HG02763 (cell line): ENCODE measurements around the gene SLC1A6.
"Not testable (repeated sequence)": the region's sequence is repeated elsewhere in the genome, so short reads cannot be mapped to it uniquely, and the experiment has no call there.

Source experiments
- ATAC-seq: cut with Tn5 transposase; IDR thresholded peaks from one replicate; pipeline ENCODE4 v1.9.1; 2021; ENCODE audit warnings: mild to moderate bottlenecking, moderate library complexity; ENCODE audit not compliant: unreplicated experiment

SLC1A6 gene

DNA sequence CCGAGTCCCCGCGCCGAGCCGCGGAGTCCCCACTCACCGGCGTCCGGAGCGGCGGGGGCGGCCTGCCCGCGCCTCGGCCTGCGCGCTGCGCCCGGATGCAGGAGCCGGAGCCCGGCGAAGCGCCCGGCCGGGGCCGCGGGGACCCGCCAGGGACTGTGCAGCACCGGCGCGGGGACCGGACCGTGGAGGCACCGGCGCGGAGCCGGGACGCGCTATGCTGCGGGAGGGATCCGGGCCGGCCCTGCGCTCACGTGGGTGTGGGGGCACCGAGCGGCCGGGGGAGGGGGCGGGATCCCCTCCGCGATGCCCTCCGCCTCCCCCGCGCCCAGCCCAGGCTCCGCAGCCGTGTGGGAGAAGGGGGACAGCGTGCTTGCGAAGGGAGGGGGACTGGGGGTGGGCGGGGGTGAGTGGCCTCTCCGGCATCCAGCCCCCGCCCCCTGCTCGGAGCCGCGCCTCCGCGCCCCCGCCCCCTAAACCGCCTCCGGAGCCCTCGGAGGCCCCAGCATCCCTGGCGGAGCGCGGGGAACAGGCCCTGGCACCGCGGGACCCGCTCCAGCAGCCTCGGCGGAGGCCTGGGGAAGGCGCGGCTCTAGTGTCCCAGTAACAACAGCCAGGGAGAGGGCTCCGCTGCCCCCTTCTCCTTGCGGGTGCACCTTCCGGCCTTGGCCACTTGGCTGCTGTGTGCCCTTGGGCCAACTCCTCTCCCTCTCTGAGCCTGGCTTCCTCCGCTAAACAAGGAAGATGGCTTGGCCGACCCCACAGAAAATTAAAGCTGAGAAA is at the start of gene SLC1A6:
Gene SLC1A6 (minus strand): TSS at position 389 of the 780 bp plus-strand sequence. CDS start 6,954 bp downstream, outside the sequence.
- ATAC-seq = no peak

DNA sequence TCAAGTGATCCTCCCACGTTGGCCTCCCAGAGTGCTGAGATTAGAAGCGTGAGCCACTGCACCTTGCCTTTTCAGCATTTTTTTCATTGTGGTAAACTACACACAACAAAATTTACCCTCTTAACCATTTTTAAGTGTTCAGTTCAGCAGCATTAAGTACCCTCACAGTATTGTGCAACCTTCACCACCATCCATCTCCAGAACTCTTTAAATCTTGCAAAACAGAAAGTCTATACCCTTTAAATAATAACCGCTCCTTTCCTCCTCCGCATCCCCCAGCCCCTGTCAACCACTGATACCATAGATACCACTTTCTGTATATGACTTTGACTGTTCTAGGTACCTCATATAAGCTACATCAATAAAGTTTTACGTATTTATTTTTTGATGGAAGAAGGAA is 48.8 kb upstream of the SLC1A6 start:
- ATAC-seq = no peak

DNA sequence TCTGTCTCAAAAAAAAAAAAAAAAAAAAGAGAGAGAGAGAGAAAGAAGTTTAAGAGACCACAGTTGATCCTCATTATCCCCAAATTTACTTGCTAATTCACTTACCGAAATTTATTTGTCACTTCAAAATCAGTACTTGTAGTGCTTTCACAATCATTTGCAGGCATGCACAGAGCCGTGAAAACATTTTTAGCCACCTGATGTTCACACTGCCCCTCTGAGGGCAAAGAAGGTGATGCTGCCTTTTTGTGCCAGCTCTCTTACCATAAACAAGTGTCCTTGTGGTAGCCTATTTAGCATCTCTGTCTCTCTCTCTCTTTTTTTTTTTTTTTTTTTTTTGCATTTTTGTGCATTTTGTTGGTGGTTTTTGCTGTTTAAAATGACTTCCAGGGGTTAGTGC is 45.6 kb upstream of the SLC1A6 start:
- no peak for ATAC-seq

DNA sequence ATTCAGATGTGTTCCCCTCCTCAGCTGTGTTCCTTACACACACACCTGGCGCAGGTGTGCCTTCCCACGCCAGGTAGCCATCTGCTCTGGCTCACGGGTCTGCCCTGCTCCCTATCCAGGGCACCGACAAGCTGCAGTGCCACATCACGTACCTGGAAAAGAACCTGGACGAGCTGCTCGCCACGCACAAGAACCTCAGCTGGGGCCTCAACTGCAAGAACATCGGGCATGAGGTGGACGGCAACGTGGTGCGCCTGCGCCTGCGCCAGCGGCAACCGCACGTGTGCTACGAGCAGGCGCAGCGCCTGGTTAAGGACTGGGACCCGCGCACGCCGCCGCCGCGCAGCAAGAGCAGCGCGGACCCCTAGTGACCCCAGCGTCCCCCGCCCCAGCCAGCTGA is 43.1 kb upstream of the SLC1A6 start:
- ATAC-seq = no peak

DNA sequence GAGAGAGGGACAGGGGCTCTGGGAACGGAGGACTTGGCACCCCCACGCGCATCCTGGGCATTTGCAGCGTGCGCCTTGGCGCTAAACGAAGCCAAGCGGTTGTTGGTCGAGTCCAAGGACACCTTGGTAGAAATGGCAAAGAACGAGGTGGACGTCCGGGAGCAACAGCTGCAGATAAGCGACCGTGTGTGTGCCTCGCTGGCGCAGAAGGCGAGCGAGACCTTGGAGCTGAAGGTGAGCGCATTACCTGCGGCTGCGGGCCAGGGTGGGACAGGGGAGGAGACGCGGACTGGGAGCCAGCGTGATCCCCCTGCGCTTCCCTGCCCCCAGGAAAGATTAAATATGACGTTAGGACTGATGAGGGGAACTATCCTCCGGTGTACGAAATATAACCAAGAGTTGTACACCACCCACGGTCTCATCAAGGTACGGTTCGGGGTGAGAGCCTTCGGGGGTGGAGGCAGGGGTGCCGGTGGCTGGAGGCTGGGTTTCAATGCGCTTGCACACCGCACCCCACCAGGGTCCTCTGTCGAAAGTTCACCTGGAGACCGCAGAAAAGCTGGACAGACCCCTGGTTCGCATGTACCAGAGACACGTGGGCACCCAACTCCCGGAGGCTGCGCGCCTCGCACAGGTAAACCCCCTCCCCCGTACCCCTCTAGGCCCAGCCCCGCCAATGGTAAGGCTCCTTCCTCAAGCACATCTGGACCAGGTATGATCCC is 41.8 kb upstream of the SLC1A6 start:
- no peak for ATAC-seq

DNA sequence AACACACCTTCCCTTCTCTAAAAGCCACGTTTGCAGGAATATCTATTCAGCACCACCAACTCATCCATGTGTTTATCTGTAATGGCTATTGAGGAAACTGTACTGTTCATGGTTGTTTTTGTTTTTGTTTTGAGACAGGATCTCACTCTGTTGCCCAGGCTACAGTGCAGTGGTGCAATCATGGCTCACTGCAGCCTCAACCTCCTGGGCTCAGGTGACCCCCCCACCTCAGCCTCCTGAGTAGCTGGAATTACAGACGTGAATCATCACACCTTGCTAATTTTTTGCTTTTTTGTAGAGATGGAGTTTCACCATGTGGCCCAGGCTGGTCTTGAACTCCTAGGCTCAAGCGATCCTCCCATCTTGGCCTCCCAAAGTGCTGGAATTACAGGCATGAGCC is 39.2 kb upstream of the SLC1A6 start:
- not testable (repeated sequence) for ATAC-seq

DNA sequence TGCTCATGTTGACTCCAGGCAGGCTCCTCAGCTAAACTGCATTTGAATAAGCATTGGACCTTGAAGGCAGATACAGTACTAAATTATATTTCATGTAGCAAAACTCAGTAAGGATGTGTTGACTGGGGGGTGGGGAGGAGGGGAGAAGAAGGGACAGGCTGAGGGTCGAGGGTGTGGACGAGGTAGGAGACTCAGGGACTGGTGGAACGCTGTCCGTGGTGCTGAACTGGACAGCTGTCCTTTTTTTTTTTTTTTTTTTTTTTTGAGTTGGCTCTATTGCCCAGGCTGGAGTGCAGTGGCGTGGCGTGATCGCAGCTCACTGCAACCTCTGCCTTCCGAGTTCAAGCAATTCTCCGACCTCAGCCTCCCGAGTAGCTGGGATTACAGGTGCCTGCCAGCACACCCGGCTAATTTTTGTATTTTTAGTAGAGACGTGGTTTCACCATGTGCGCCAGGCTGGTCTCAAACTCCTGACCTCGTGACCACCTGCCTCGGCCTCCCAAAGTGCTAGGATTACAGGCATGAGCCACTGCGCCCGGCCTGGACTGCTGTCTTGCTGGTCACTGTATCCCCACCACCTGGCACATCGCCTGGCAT is 36.4 kb upstream of the SLC1A6 start:
- no peak for ATAC-seq

DNA sequence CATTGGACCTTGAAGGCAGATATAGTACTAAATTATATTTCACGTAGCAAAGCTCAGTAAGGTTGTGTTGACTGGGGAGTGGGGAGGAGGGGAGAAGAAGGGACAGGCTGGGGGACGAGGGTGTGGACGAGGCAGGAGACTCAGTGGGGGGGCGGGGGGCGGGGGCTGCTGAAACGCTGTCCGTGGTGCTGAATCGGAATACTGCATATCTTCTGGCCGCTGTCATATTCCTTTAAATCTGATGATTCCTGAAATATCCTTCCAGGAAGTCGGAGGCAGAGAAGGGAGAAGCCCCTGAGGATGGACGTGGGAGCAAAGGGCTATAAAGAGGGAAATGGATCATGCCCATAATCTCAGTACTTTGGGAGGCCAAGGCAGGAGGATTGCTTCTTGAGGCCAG is 34.9 kb upstream of the SLC1A6 start:
- no peak for ATAC-seq

DNA sequence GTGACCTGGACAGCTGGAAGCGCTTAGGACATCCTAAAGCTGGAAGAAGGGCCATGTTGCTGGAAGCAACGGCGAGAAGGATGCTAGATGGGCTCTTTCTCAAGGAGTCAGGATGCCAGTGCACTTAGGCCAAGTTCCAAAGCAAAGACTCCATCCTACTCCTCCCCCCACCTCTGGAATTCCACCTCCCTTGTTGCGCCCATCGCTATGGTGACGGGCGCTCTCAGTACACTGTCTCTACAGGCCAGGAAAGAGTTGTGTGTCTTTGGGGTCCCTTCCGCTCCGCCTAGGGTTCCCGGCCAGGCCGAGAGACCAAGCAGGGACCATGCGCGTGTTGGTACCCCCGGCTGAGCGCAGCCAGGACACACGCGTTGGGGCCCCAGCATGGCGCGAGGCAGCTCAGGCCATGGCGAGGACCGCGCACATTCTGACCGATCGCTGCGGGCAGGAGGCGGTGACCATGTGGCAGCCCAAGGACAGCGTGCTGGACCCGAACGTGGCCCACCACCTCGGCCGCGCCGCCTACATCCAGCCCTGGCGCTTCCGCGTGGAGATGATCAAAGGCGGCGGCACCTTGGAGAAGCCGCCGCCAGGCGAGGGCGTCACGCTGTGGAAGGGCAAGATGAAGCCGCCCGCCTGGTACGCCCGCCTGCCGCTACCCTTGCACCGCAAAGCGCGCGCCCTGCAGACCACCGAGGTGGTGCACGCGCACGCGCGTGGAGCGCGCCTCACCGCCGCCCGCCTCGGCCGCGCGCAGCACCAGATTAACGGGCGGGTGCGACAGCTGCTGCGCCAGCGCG is 31.0 kb upstream of the SLC1A6 start:
- ATAC-seq = no peak

DNA sequence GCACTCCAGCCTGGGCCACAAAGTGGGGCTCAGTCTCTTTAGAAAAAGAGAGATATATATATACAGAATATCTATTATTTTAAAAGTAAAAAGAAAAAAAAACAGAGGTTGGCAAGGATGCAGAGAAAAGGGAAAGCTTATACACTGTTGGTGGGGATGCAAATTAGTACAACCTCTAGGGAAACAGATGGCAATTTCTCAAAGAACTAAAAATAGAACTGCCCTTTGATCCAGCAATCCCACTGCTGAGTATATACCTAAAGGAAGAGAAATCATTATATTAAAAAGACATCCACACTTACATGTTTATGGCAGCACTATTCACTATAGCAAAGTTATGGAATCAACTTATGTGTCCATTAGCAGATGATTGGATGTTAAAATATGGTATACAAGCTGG is 28.6 kb upstream of the SLC1A6 start:
- ATAC-seq = no peak

DNA sequence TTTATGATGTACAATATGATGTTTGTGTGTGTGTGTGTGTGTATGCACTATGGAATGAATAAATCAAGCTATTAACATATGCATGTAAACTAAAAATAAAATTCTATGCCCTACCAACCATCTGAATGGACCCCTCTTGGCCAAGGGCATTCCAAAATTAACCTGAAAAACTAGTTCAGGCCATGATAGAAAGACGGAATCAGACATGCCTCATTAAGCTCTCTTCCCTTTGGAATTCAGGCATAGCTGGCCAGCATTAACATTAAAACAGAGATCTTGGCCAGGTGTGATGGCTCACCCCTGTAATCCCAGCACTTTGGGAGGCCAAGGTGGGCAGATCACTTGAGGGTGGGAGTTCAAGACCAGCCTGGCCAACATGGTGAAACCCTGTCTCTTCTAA is 18.3 kb upstream of the SLC1A6 start:
- no peak for ATAC-seq

DNA sequence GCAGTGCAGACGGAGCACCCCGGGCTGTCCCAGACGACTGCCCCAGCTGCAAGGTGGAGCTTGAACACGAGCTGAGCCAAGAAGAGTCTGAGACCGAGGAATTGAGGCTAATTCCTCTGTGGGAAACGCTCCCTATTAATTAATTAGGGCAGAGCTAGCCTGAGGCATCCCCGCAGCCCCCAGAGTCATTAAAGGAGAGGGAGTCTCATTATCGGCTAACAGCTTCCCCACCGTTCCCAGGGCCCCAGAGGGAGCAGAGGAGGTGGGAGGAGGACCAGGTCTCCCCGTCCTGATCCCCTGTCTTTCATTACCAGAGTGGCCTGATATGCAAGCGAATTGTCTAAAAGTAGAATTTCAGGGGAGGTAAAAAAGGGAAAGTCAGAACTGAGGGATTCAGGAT is 13.1 kb upstream of the SLC1A6 start:
- ATAC-seq = no peak

DNA sequence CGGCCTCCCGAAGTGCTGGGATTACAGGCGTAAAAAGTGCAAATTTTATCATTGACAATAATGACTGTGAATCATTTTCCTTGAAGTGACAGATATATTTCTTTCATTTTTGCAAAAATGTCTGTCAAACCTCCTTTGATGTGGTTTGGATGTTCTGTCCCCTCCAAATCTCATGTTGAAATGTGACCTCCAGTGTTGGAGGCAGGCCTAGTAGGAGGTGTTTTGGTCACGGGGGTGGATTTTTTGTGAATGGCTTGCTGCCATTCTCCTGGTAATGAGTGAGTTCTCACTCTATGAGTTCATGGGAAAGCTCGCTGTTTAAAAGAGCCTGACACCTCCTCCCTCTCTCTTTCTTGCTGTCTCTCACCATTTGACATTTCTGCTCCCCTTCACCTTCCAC is 5.5 kb upstream of the SLC1A6 start:
- ATAC-seq = no peak

DNA sequence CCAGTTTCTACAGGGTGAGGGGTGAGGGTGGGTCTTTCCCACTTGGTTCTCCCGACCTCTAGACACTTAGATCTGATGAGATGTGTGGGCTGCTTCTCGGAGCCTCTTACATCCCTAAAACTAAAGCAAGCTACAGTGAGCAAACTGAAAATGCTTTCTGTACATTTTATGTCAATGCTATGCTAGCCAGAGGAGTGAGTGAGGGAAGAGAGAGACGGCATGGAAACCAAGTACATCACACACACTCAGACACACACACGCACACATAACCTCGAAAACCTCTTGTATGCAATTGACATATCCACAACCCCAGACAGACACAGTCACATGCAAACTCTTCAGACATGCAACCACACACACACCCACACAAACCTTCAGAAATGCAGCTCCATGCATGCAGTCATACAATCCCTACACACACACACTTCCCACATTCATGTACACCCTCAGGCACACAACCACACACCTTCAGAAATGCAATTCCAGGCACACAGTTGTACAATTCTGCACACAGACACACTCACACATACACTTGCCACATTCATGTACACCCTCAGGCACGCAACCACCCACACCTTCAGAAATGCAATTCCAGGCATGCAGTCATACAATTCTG is 1.4 kb downstream of the SLC1A6 start:
- ATAC-seq = no peak

DNA sequence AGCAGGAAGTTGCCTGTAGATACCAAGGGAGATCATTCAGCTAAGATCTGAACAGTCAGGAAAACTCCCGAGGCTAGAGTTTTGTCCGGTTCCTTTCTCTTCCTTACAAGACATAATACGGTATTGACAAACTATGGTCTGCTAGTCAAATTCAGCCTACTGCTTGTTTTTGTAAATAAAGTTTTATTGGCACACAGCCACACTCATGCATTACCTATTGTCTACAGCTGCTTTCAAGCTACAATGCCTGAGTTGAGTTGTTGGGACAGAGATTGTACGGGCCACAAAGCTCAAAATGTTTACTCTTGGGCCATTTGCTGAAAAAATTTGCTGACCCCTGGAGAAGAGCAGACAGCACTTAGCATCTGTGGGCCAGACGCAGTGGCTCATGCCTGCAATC is 2.5 kb downstream of the SLC1A6 start:
- no peak for ATAC-seq

DNA sequence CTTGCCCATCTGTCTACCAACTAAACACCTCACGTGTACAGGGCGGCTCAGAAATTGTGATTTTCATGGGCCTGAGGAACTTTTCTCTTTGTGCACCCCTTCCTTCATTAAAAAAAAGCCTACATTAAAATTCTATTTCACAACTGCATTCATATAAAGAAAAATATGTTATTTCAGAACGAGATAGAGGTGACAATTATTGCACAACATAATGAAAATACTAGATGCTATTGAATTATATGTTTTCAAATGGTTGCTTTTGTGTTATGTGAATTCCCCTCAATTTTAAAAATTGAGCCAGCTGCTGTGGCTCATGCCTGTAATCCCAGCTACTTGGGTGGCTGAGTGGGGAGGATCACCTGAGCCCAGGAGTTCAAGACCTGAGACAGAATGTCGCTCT is 5.2 kb downstream of the SLC1A6 start:
- no peak for ATAC-seq

DNA sequence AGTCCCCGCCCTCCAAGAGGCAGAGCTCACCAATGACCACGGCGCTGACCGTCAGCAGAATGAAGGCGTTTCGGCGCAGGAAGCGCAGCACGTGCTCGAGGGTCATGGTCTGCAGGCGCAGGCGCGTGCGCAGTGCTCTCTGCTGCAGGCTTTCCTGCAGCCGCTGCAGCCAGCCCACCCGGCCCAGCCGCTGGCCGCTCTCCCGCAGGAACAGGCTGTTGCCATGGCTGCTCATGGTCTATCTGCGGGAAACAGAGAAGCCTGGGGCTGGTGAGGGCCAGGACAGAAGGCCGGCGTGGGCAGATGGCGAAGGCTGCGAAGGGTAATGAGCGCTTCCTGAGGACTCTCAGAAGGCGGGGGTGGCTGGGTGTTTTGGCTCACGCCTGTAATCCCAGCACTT is 7.0 kb downstream of the SLC1A6 start:
- ATAC-seq = no peak

DNA sequence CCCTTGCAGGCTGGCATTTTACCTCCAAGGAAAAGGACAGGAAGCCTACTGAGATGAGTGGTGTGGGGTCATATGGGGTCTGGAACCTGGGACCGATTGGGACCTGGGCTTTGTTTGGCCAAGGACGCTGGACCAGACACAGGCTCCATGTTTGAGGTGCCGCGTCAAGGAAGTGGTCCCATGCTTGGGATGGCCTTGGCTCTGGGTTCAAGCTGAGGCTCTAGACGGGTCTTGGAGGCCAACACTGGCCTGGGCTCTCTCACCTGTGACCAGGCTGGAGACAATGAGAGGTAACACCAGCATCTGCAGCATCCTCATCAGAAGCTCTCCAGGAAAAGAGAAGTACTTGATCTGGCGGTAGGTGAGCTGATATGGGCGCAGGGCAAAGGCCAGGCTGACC is 8.2 kb downstream of the SLC1A6 start:
- ATAC-seq = no peak

DNA sequence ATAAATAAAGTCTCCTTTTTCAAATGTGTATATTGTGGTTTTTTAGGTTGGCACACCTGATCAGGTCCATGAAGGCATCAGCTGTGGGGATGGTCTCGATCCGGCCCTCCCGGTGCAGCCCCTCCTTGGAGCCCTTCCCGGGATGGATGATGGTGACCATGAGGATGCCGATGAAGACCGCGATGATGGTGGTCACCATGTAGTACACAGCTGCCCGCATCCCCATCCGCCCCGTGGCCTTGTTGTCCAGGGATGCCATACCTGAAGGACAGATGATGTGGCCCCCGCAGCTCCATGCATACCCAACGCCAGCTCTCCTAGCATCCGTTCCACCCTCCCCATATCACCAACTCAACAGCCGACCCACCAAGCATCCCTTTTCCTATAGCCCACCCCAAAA is 11.4 kb downstream of the SLC1A6 start:
- ATAC-seq = no peak

DNA sequence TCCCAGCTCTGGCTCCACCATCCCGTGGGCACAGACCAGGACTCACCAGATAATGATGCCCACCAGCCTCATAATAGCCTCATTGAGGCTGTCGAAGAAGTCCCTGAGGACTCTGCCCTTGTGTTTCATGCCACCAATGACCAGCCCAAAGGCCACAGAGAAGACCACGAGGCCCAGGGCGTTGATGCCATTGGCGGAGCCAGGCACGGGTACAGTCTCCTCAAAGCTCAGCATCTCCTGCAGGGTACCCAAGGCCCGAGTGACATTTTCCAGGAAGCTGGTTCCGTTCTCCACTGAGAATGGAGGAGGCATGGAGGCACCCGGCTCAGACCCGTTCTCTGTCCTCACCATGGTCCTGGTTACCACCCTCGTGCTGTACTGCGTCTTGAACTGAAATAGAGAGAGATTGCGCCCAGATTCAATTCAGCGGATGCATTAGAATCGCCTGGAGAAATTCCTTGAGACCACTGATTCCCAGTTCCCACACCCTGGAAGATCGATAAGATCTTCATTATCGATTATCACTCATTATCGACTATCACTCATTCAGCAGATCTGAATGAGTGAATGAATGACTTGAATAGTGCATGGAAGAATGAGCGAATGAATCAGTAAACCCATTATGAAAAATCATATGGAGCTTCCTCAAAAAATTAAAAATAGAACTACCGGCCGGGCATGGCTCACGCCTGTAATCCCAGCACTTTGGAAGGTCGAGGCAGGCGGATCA is 17.5 kb downstream of the SLC1A6 start:
- ATAC-seq = no peak
